H9 (cell line): Measurements from ENCODE around the gene ABHD13. TPM values are rescaled to one million over a fixed set of nuclear protein-coding genes. Genes with fewer than 3 reads are reported as not detected.

Experiments used
- DNase-seq: peaks from one replicate; pipeline ENCODE4 v3.0.0-alpha.2; 2017
- H2AFZ ChIP-seq: one replicate; pipeline ENCODE4 v1.6.1; 2013; ENCODE audit warnings: mild to moderate bottlenecking, low read length, control low read depth, moderate library complexity
- H2AK5ac ChIP-seq: 2 replicates; pipeline ENCODE4 v1.6.1; 2013; ENCODE audit warnings: low read length, control low read depth, mixed read lengths; ENCODE audit not compliant: insufficient read length
- H2BK120ac ChIP-seq: one replicate; pipeline ENCODE4 v1.6.1; 2013; ENCODE audit warnings: low read depth, mild to moderate bottlenecking, low read length, control low read depth, inconsistent platforms; ENCODE audit not compliant: poor library complexity, severe bottlenecking
- H2BK12ac ChIP-seq: 2 replicates; pipeline ENCODE4 v1.6.1; 2013; ENCODE audit warnings: low read length, control low read depth, mixed read lengths, low read depth; ENCODE audit not compliant: insufficient read length
- H2BK15ac ChIP-seq: 2 replicates; pipeline ENCODE4 v1.6.1; 2013; ENCODE audit warnings: low read depth, low read length, control low read depth
- H2BK20ac ChIP-seq: one replicate; pipeline ENCODE4 v1.6.1; 2013; ENCODE audit warnings: low read depth, mild to moderate bottlenecking, low read length, control low read depth, inconsistent platforms; ENCODE audit not compliant: poor library complexity, severe bottlenecking
- H2BK5ac ChIP-seq: 2 replicates; pipeline ENCODE4 v1.6.1; 2013; ENCODE audit warnings: low read length, control low read depth, mixed read lengths; ENCODE audit not compliant: insufficient read length
- H3K14ac ChIP-seq: 2 replicates; pipeline ENCODE4 v1.6.1; 2013; ENCODE audit warnings: low read length, control low read depth; ENCODE audit not compliant: insufficient read depth
- H3K18ac ChIP-seq: 2 replicates; pipeline ENCODE4 v1.6.1; 2013; ENCODE audit warnings: low read depth, mild to moderate bottlenecking, mixed read lengths, low read length, control low read depth; ENCODE audit not compliant: insufficient read length
- H3K23ac ChIP-seq: 2 replicates; pipeline ENCODE4 v1.6.1; 2013; ENCODE audit warnings: low read length, control low read depth, mixed read lengths, low read depth; ENCODE audit not compliant: insufficient read length
- H3K23me2 ChIP-seq: 2 replicates; pipeline ENCODE4 v1.6.1; 2013; ENCODE audit warnings: low read depth, mild to moderate bottlenecking, mixed read lengths, low read length, control low read depth; ENCODE audit not compliant: insufficient read length, poor library complexity, severe bottlenecking
- H3K27ac ChIP-seq: 2 replicates; pipeline ENCODE4 v1.5.1; 2013; ENCODE audit warnings: low read length, control low read depth, mixed read lengths, low read depth; ENCODE audit not compliant: insufficient read length
- H3K27me3 ChIP-seq: 2 replicates; pipeline ENCODE4 v1.6.1; 2013; ENCODE audit warnings: low read length, control low read depth, inconsistent platforms; ENCODE audit not compliant: insufficient read depth
- H3K4ac ChIP-seq: 2 replicates; pipeline ENCODE4 v1.6.1; 2013; ENCODE audit warnings: low read depth, mild to moderate bottlenecking, control low read depth, inconsistent platforms, low read length, moderate library complexity
- H3K4me1 ChIP-seq: 2 replicates; pipeline ENCODE4 v1.6.1; 2013; ENCODE audit warnings: low read length, control low read depth, inconsistent platforms; ENCODE audit not compliant: insufficient read depth
- H3K4me2 ChIP-seq: 2 replicates; pipeline ENCODE4 v1.6.1; 2013; ENCODE audit warnings: low read length, control low read depth, mixed read lengths; ENCODE audit not compliant: insufficient read length, insufficient read depth
- H3K56ac ChIP-seq: 2 replicates; pipeline ENCODE4 v1.6.1; 2013; ENCODE audit warnings: low read depth, mild to moderate bottlenecking, mixed read lengths, low read length, control low read depth; ENCODE audit not compliant: insufficient read length
- H3K79me1 ChIP-seq: 2 replicates; pipeline ENCODE4 v1.6.1; 2013; ENCODE audit warnings: low read depth, mild to moderate bottlenecking, moderate library complexity, low read length, control low read depth, inconsistent platforms; ENCODE audit not compliant: insufficient read depth, poor library complexity, severe bottlenecking
- H3K79me2 ChIP-seq: 2 replicates; pipeline ENCODE4 v1.6.1; 2013; ENCODE audit warnings: low read length, control low read depth, inconsistent platforms; ENCODE audit not compliant: insufficient read depth
- H3K9ac ChIP-seq: 2 replicates; pipeline ENCODE4 v1.6.1; 2013; ENCODE audit warnings: low read length, control low read depth, mixed read lengths; ENCODE audit not compliant: insufficient read length; ENCODE audit errors: extremely low read depth
- H3K9me3 ChIP-seq: one replicate; pipeline ENCODE4 v1.6.1; 2013; ENCODE audit warnings: low read depth, low read length, inconsistent platforms; ENCODE audit not compliant: control insufficient read depth
- H3T11ph ChIP-seq: one replicate; pipeline ENCODE4 v1.6.1; 2013; ENCODE audit warnings: mild to moderate bottlenecking, low read length, control low read depth, inconsistent platforms
- H4K20me1 ChIP-seq: one replicate; pipeline ENCODE4 v1.6.1; 2013; ENCODE audit not compliant: control insufficient read depth, insufficient read length, insufficient read depth
- H4K5ac ChIP-seq: 2 replicates; pipeline ENCODE4 v1.6.1; 2013; ENCODE audit warnings: low read depth, mild to moderate bottlenecking, mixed read lengths, low read length, control low read depth; ENCODE audit not compliant: insufficient read length
- H4K8ac ChIP-seq: replicated peaks from 2 replicates; pipeline ENCODE4 v1.6.1; 2013; ENCODE audit warnings: low read length, control low read depth, mixed read lengths, low read depth; ENCODE audit not compliant: insufficient read length
- H4K91ac ChIP-seq: 2 replicates; pipeline ENCODE4 v1.6.1; 2013; ENCODE audit warnings: low read depth, mild to moderate bottlenecking, moderate library complexity, mixed read lengths, low read length, control low read depth; ENCODE audit not compliant: insufficient read length
- H3K27ac Mint-ChIP-seq, 3 experiments: 2 replicates in 2 of 3; 3 replicates in 1 of 3; pipeline ENCODE4 v1.8.0; 2020 to 2021; ENCODE audit warnings: mixed read lengths in 3 of 3, mild to moderate bottlenecking in 1 of 3, moderate library complexity in 1 of 3
- H3K27me3 Mint-ChIP-seq: 2 replicates; pipeline ENCODE4 v1.8.0; 2021; ENCODE audit warnings: low read depth, mild to moderate bottlenecking, moderate library complexity, mixed read lengths
- H3K36me3 Mint-ChIP-seq, 3 experiments: 2 replicates in 2 of 3; 3 replicates in 1 of 3; pipeline ENCODE4 v1.8.0; 2020 to 2021; ENCODE audit warnings: low read depth in 3 of 3, mixed read lengths in 3 of 3; ENCODE audit not compliant: insufficient read depth in 1 of 3
- H3K4me1 Mint-ChIP-seq, 2 experiments: 2 replicates each; pipeline ENCODE4 v1.8.0; 2020; ENCODE audit warnings: mixed read lengths in 2 of 2
- H3K4me3 Mint-ChIP-seq, 2 experiments: 2 replicates in 1 of 2; 3 replicates in 1 of 2; pipeline ENCODE4 v1.8.0; 2020 to 2021; ENCODE audit warnings: mild to moderate bottlenecking in 2 of 2, mixed read lengths in 2 of 2, moderate library complexity in 1 of 2
- H3K9me3 Mint-ChIP-seq, 2 experiments: 2 replicates in 1 of 2; 3 replicates in 1 of 2; pipeline ENCODE4 v1.8.0; 2020; ENCODE audit warnings: mild to moderate bottlenecking in 2 of 2, mixed read lengths in 2 of 2, moderate library complexity in 1 of 2
- WGBS: extraction: QIAGEN DNeasy Blood & Tissue Kit; methylation state at CpG from one replicate; pipeline ENCODE4 v1.1.7; 2013; ENCODE audit warnings: missing lambda C conversion rate, low lambda C conversion rate, mixed read lengths; ENCODE audit not compliant: insufficient read length; ENCODE audit errors: extremely low coverage; 5-methylcytosine and 5-hydroxymethylcytosine counted together
- total RNA-seq: library from RNA; stranded (reverse); gene quantifications from 2 replicates; pipeline ENCODE4 v1.2.1, GENCODE V29; 2021
- TF ChIP-seq, protein P1 (sequence below): fragments of 200-600 bp; sonication (generic); conservative IDR thresholded peaks from 3 replicates; pipeline ENCODE4 v1.8.0; 2021; ENCODE audit warnings: antibody characterized with exemption, mild to moderate bottlenecking

The ABHD13 gene
- total RNA-seq, 1 experiment from 2014 or later, result 6.2 TPM

DNA sequence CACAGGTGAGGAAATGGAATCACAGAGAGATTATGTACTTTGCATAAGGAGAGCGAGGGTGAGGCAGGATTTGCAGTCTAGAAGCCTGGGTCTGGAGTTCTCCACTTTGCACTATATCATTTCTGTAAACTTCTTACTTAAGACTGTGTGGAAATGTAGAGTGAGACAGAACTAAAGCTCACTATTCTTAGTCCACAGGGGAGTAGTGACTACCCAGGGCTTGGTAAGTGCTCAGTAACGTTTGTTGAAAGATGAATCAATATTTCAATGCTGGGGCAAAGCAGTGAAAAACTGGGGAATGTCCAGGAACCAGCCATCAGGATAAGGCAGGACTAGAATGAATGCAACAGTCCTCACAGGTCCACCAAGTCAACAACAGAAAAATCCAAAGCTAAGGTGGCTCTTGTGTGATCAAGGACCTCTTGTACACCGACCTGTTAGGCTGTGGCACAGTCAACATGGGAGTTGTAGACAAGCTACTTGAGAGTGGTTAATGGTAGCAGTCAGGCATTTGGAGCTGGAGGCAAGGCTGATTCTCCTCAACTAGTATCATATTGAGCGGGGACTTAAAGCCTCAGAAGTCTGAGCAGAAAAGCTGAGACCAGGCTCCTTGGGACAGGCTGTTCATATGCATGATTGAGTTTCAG lies 50.4 kb downstream of the ABHD13 start:
- DNase-seq, result no peak
- Histone ChIP-seq H3K14ac (no peak overlapping the region), H2AK5ac (no peak overlapping the region), H3K27ac (no peak overlapping the region), H3K56ac (no peak overlapping the region), H4K91ac (no peak overlapping the region), H3K4ac (no peak overlapping the region), H2BK12ac (no peak overlapping the region), H3K79me2 (no peaks in the 10 kb centered on the region), H3K23me2 (no peaks in the 10 kb centered on the region), H3K18ac (no peak overlapping the region), H4K5ac (no peak overlapping the region), H3K4me2 (no peak overlapping the region), H3T11ph (no peak overlapping the region), H3K27me3 (no peaks in the 10 kb centered on the region), H3K4me1 (no peaks in the 10 kb centered on the region), H3K9me3 (no peaks in the 10 kb centered on the region), H2BK20ac (no peak overlapping the region), H3K79me1 (no peaks in the 10 kb centered on the region), H2BK15ac (no peak overlapping the region), H2BK5ac (no peak overlapping the region), H4K20me1 (no peaks in the 10 kb centered on the region), H4K8ac (no peak overlapping the region), H3K23ac (no peak overlapping the region), H2AFZ (no peak overlapping the region), H2BK120ac (no peak overlapping the region), H3K9ac (no peak overlapping the region)
- whole genome bisulfite sequencing, result no CpG with 5 or more reads among the region's 4 CpGs
- no peaks in the 10 kb centered on the region for H3K27me3 Mint-ChIP-seq
- H3K9me3 Mint-ChIP-seq, result no peaks in the 10 kb centered on the region
- peaks cover 5 to 8% of the 10 kb centered on the region in 2 experiments for H3K4me1 Mint-ChIP-seq
- no peak overlapping the region for H3K27ac Mint-ChIP-seq
- H3K36me3 Mint-ChIP-seq, result no peaks in the 10 kb centered on the region
- TF ChIP-seq, protein P1, sequence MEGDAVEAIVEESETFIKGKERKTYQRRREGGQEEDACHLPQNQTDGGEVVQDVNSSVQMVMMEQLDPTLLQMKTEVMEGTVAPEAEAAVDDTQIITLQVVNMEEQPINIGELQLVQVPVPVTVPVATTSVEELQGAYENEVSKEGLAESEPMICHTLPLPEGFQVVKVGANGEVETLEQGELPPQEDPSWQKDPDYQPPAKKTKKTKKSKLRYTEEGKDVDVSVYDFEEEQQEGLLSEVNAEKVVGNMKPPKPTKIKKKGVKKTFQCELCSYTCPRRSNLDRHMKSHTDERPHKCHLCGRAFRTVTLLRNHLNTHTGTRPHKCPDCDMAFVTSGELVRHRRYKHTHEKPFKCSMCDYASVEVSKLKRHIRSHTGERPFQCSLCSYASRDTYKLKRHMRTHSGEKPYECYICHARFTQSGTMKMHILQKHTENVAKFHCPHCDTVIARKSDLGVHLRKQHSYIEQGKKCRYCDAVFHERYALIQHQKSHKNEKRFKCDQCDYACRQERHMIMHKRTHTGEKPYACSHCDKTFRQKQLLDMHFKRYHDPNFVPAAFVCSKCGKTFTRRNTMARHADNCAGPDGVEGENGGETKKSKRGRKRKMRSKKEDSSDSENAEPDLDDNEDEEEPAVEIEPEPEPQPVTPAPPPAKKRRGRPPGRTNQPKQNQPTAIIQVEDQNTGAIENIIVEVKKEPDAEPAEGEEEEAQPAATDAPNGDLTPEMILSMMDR, result no peak
- H3K4me3 Mint-ChIP-seq, result no peak overlapping the region
